Measurements from ENCODE around the gene NFIB.

Gene NFIB

DNA sequence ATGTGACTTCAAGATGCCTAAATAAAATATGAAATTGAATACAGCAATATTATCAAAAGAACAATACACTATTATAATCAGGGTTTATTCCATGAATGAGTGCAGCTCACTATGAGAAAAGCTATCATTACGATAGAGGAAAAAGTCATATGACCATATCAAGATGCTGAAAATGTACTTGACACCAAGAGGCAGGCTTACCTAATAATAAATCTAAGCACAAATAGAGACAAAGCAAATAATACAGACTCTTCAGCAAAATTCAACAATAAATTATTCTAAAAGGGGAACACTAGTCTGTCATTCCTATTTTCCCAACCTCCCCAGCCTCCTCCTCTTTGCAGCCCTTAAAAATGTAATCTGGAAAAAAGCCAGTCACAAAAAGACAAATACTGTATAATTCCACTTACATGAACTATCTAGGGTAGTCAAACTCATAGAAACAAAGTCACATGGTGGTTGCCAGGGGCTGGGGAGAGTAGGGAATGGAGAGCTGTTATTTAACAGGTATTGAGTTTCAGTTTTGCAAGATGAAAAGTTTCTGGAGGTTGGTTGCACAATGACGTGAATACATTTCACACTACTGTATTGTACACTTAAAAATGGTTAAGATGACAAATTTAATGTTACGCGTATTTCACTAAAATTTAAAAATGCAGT lies 148.4 kb downstream of the NFIB start:
- H3K4me1 ChIP-seq (ENCODE audit: control insufficient read depth, insufficient read depth, low read length) = peaks cover 3% of the 10 kb centered on the region
- H3K27me3 ChIP-seq (ENCODE audit: control insufficient read depth, insufficient read depth, low read length) = no peaks in the 10 kb centered on the region
- no peak overlapping the region for H3K27ac ChIP-seq (ENCODE audit: low read depth, low read length)

DNA sequence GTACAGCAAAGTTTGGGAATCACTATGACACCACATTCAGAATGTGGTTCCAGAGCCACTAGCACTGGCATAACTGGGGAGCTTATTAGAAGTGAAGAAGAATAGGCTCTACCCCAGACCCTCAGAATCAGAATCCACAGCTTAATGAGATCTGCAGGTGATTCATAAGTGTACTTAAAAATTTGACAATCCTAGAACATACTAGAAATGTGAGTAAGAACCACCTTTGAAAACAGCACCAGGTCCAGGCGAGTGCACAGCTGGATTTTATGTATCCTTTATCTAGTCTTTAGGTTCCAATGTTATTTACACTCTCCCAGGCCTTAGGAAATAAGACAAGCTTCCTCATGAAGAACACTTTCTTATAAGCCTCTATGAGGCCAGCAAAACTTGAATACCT lies 149.0 kb downstream of the NFIB start:
- no peak overlapping the region for H3K27ac ChIP-seq (ENCODE audit: low read depth, low read length)

More for the DNA sequence above, 148.4 kb downstream of the NFIB start:
- Histone ChIP-seq H3K4me3 (ENCODE audit: low read length) (no peak overlapping the region), H3K36me3 (ENCODE audit: control insufficient read depth, insufficient read depth, low read length) (no peaks in the 10 kb centered on the region), H3K9ac (ENCODE audit: low read length) (no peak overlapping the region)

DNA sequence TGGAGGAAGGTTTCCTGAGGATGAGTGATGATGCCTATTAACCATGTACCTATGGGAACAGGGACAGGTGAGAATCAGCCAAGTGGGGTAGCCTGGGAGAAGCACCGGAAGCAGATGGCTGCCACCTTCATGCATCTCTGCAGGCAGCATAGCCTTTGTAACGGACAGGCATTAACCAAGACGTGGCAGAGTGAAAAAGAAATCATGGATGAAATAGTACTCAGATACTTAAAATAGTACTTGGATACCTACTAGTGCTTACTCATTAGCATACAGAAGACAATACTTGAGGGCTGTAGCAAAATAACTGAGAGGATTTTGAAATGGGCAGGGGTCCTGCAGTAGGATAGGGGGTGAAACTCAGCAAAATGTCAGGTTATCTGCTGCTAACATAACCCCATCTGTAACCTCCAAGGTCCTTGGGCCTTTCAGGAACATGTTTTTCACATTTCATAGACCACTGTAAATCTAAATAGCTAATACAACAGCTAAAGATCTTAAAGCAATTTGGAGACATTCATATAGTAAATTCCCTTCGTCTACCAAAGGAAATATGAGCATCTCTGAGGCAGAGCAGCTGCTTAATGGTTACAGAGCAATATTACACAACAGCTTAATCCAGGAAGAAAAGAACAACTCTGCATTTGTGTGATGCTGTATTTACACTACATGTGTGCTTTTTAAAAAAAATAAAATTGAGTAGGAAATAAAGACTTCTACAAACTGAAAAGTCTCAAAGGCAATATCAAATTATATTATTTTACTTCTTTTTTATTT lies 154.3 kb downstream of the NFIB start:
- H3K4me1 ChIP-seq (ENCODE audit: control insufficient read depth, insufficient read depth, low read length) = peaks cover 6% of the 10 kb centered on the region
- no peak overlapping the region for H3K9ac ChIP-seq (ENCODE audit: low read length)
- no peaks in the 10 kb centered on the region for H3K36me3 ChIP-seq (ENCODE audit: control insufficient read depth, insufficient read depth, low read length)
- H3K27me3 ChIP-seq (ENCODE audit: control insufficient read depth, insufficient read depth, low read length) = no peaks in the 10 kb centered on the region
- no peak overlapping the region for H3K27ac ChIP-seq (ENCODE audit: low read depth, low read length)
- no peak overlapping the region for H3K4me3 ChIP-seq (ENCODE audit: low read length)

More for the DNA sequence above, 149.0 kb downstream of the NFIB start:
- H3K9ac ChIP-seq (ENCODE audit: low read length) = no peak overlapping the region
- no peak overlapping the region for H3K4me3 ChIP-seq (ENCODE audit: low read length)
- no peaks in the 10 kb centered on the region for H3K36me3 ChIP-seq (ENCODE audit: control insufficient read depth, insufficient read depth, low read length)
- H3K27me3 ChIP-seq (ENCODE audit: control insufficient read depth, insufficient read depth, low read length) = no peaks in the 10 kb centered on the region
- H3K4me1 ChIP-seq (ENCODE audit: control insufficient read depth, insufficient read depth, low read length) = peaks cover 3% of the 10 kb centered on the region

DNA sequence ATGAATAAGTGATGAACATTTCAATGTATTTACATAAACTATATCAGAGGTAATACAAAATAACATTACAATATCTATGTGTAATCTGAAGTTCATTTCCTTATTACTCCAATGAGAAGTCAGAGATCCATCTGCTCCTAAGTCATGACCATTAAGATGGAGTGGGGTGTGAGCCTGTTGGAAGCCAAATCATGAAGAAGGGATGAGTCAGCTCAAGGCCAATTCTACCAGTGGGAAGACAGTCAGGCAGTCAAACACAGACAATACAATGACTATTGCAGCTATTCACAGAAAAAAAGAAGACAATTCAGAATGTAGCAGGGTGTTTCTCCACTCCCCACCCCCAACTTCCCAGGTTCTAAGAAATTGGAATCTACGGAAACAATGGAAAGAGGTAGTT lies 155.0 kb downstream of the NFIB start:
- no peak overlapping the region for H3K4me3 ChIP-seq (ENCODE audit: low read length)
- no peak overlapping the region for H3K27ac ChIP-seq (ENCODE audit: low read depth, low read length)
- H3K27me3 ChIP-seq (ENCODE audit: control insufficient read depth, insufficient read depth, low read length) = no peaks in the 10 kb centered on the region
- no peaks in the 10 kb centered on the region for H3K36me3 ChIP-seq (ENCODE audit: control insufficient read depth, insufficient read depth, low read length)
- H3K4me1 ChIP-seq (ENCODE audit: control insufficient read depth, insufficient read depth, low read length) = peaks cover 6% of the 10 kb centered on the region
- H3K9ac ChIP-seq (ENCODE audit: low read length) = no peak overlapping the region

DNA sequence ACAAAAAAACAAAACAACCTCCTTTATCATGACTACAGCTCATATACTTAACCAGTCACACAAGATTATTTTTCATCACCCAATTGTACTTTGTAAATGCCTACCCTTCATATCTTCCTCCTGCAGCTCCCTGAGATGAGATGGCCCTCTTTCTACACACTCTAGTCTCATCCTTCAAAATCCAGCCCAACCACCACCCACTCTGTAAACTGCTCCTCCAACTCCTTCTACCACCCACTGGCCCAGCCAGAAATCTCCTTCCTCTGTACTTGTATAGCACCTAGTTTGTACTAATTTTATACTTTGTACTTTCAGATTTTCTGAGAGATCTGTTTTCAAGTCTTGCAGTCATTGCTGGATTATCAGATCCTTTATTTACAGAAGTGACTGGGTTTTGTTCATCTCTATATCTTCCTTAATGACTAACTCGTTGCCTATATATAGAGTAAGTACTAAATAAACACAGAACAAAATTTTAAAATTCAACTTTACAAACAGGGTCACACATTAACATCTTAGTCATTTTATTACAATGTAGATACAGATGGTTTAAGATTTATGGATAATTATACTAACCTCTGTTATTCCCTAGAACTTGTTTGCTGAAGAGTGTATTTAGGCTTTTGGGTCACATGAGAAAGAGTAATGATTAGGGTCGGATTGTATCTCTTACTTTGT lies 155.7 kb downstream of the NFIB start:
- H3K9ac ChIP-seq (ENCODE audit: low read length) = no peak overlapping the region
- peaks cover 6% of the 10 kb centered on the region for H3K4me1 ChIP-seq (ENCODE audit: control insufficient read depth, insufficient read depth, low read length)
- H3K4me3 ChIP-seq (ENCODE audit: low read length) = no peak overlapping the region
- no peak overlapping the region for H3K27ac ChIP-seq (ENCODE audit: low read depth, low read length)
- no peaks in the 10 kb centered on the region for H3K27me3 ChIP-seq (ENCODE audit: control insufficient read depth, insufficient read depth, low read length)
- H3K36me3 ChIP-seq (ENCODE audit: control insufficient read depth, insufficient read depth, low read length) = no peaks in the 10 kb centered on the region

DNA sequence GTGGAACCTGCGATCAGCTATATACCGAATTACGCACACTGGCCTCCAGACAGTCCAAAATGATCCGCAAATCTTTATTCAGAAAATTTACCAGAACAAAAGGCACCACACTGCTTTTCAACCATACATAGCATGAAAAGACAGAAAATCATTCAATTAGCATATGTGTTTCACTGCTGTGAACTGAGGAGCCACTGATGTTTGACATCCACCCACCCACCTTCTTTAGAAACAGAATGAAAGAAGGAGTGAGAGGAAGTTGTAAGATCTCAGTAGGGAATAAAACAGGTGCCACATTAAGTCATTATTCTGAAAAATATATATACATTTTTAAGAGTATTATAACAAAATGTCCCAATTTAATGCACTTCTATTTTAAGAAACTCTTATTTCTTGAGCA lies 156.8 kb downstream of the NFIB start:
- Histone ChIP-seq H3K4me1 (ENCODE audit: control insufficient read depth, insufficient read depth, low read length) (peaks cover 6% of the 10 kb centered on the region), H3K36me3 (ENCODE audit: control insufficient read depth, insufficient read depth, low read length) (no peaks in the 10 kb centered on the region), H3K4me3 (ENCODE audit: low read length) (no peak overlapping the region), H3K27ac (ENCODE audit: low read depth, low read length) (no peak overlapping the region), H3K27me3 (ENCODE audit: control insufficient read depth, insufficient read depth, low read length) (no peaks in the 10 kb centered on the region), H3K9ac (ENCODE audit: low read length) (no peak overlapping the region)

DNA sequence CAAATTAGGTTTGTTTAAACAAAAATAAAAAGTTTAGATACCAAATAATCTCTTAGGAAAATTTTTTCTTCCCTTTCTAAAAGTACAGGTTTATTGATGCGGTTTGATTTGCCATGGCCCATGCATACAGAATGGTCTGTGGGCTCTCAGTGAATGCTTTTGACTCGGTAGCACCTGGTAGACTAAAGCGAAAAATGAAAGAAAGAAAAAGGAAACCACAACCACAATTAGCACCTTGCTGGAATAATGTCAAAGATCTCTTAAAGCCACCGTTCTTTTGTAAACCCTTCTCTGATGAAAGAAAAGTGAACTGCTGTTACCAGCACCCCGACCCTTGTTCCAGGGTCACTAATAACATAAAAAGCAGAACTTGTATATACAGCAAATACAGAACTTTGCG lies 157.9 kb downstream of the NFIB start:
- no peak overlapping the region for H3K4me3 ChIP-seq (ENCODE audit: low read length)
- no peaks in the 10 kb centered on the region for H3K36me3 ChIP-seq (ENCODE audit: control insufficient read depth, insufficient read depth, low read length)
- H3K4me1 ChIP-seq (ENCODE audit: control insufficient read depth, insufficient read depth, low read length) = peaks cover 6% of the 10 kb centered on the region
- no peak overlapping the region for H3K9ac ChIP-seq (ENCODE audit: low read length)
- H3K27me3 ChIP-seq (ENCODE audit: control insufficient read depth, insufficient read depth, low read length) = no peaks in the 10 kb centered on the region
- H3K27ac ChIP-seq (ENCODE audit: low read depth, low read length) = no peak overlapping the region

DNA sequence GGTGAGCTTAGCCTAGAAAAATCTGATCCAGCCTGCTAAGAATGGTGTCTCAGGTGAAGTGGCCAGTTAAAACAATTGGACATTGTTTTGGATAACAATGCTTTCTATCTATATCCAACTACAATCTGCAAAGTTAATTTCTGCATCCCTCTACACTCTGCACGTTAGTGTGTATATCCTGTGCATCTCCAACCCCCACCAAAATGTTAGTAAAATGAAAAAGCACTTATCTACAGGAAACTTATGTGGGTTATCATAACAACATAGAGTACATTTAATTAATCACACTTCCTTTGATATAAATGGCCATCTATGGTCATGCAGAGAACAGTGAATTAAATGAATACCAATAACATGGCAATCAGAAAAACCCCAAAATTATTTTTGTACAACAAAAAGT lies 158.7 kb downstream of the NFIB start:
- H3K4me3 ChIP-seq (ENCODE audit: low read length) = no peak overlapping the region
- no peaks in the 10 kb centered on the region for H3K36me3 ChIP-seq (ENCODE audit: control insufficient read depth, insufficient read depth, low read length)
- H3K27me3 ChIP-seq (ENCODE audit: control insufficient read depth, insufficient read depth, low read length) = no peaks in the 10 kb centered on the region
- peaks cover 6% of the 10 kb centered on the region for H3K4me1 ChIP-seq (ENCODE audit: control insufficient read depth, insufficient read depth, low read length)
- no peak overlapping the region for H3K9ac ChIP-seq (ENCODE audit: low read length)
- H3K27ac ChIP-seq (ENCODE audit: low read depth, low read length) = no peak overlapping the region

DNA sequence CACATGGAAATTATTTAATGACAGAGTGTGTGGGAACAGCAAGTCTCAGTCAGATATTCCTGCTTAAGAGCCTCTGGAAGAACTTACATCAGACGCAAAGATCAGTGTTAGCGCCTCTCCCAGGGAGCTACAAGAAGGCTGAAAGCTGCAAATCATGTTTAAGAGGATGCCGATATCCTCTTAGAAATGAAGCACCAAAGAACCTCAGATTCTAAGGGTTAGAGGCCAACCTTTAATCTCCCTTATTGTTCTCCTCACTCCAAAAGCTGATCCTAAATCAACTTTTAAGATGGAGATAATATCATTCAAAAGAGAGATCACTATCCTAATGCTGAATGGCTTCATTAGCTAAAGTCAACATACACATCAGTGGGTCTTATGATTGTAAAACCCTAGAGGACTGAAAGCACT lies 160.6 kb downstream of the NFIB start:
- Histone ChIP-seq H3K36me3 (ENCODE audit: control insufficient read depth, insufficient read depth, low read length) (no peaks in the 10 kb centered on the region), H3K4me3 (ENCODE audit: low read length) (no peak overlapping the region), H3K27me3 (ENCODE audit: control insufficient read depth, insufficient read depth, low read length) (no peaks in the 10 kb centered on the region), H3K27ac (ENCODE audit: low read depth, low read length) (no peak overlapping the region), H3K9ac (ENCODE audit: low read length) (no peak overlapping the region), H3K4me1 (ENCODE audit: control insufficient read depth, insufficient read depth, low read length) (no peaks in the 10 kb centered on the region)

DNA sequence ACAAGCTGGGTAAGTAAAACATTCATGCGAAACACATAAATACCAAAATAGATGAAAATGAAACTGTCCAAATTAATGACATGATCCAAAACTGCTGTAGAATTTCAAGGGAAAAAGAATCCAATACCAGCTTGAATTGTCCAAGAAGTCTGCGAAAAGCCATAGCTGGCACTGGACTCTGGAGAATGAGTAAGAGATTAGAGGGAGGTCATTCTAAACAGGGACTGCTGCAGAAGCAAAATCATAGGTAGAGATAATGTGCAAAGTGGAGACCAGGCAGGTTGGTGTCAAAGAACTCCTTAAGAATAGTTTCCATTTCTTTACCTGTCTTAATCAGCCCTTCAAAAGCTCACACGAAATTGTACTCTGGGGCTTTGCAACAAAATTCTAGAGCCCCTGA lies 162.5 kb downstream of the NFIB start:
- Histone ChIP-seq H3K4me3 (ENCODE audit: low read length) (no peak overlapping the region), H3K36me3 (ENCODE audit: control insufficient read depth, insufficient read depth, low read length) (no peaks in the 10 kb centered on the region), H3K27ac (ENCODE audit: low read depth, low read length) (no peak overlapping the region), H3K9ac (ENCODE audit: low read length) (no peak overlapping the region), H3K4me1 (ENCODE audit: control insufficient read depth, insufficient read depth, low read length) (no peaks in the 10 kb centered on the region), H3K27me3 (ENCODE audit: control insufficient read depth, insufficient read depth, low read length) (no peaks in the 10 kb centered on the region)

DNA sequence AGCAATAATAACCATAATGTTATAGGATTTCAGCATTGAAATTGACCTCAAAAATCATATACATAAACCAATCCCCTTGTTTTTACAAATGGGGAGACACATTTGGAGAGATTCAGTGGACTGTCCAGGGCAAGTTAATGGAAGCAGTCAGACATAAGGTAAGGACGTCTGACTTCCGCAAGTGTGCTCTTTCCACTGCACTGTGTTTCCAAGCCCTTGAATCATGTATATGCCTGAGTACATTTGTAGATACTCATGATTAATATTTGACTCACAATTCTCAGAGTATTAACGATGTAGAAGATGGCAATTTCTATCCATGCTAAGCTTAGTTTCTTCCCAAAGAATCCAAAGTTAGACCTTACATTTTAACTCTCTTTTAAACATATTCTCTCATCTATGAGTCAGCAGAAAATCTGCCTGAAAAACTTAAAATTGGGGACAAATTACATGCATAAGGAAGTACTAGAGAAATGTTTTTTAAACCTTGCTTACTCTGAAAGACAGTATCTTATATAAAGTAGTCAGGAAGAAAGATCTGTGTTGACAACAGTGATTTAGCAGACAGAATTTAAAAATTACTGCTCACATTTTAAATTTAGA lies 165.3 kb downstream of the NFIB start:
- Histone ChIP-seq H3K9ac (ENCODE audit: low read length) (no peak overlapping the region), H3K36me3 (ENCODE audit: control insufficient read depth, insufficient read depth, low read length) (no peaks in the 10 kb centered on the region), H3K4me1 (ENCODE audit: control insufficient read depth, insufficient read depth, low read length) (peaks cover 9% of the 10 kb centered on the region), H3K27ac (ENCODE audit: low read depth, low read length) (no peak overlapping the region), H3K4me3 (ENCODE audit: low read length) (no peak overlapping the region), H3K27me3 (ENCODE audit: control insufficient read depth, insufficient read depth, low read length) (no peaks in the 10 kb centered on the region)

DNA sequence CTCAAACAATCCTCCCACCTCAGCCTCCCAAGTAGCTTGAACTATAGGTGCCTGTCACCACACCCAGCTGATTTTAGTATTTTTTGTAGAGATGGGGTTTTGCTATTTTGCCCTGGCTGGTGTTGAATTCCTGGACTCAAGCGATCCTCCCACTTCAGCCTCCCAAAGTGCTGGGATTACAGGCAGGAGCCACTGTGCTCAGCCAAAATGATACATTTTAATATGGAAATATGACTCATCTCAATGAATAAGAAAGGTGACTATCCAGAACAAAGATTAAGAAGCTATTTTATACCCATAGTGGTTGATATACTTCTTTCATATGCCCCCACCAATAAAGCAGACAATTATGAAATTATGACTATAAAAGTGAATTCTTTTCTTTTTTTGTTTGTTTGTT lies 166.2 kb downstream of the NFIB start:
- Histone ChIP-seq H3K27ac (ENCODE audit: low read depth, low read length) (no peak overlapping the region), H3K36me3 (ENCODE audit: control insufficient read depth, insufficient read depth, low read length) (no peaks in the 10 kb centered on the region), H3K4me1 (ENCODE audit: control insufficient read depth, insufficient read depth, low read length) (peaks cover 11% of the 10 kb centered on the region), H3K9ac (ENCODE audit: low read length) (no peak overlapping the region), H3K4me3 (ENCODE audit: low read length) (no peak overlapping the region), H3K27me3 (ENCODE audit: control insufficient read depth, insufficient read depth, low read length) (no peaks in the 10 kb centered on the region)
